GM21367 (cell line): ENCODE results near the gene BRIP1.

Source experiments
- ATAC-seq: cut with Tn5 transposase; IDR thresholded peaks from one replicate; pipeline ENCODE4 v1.9.1; 2021; ENCODE audit not compliant: unreplicated experiment

Gene BRIP1

GRCh38 chr17:61639818-61640217 is 223.5 kb downstream of the BRIP1 start:
- no peak for ATAC-seq

- ATAC-seq: no peak
Measured at GRCh38 chr17:61638087-61638486, 225.2 kb downstream of the BRIP1 start.

DNA sequence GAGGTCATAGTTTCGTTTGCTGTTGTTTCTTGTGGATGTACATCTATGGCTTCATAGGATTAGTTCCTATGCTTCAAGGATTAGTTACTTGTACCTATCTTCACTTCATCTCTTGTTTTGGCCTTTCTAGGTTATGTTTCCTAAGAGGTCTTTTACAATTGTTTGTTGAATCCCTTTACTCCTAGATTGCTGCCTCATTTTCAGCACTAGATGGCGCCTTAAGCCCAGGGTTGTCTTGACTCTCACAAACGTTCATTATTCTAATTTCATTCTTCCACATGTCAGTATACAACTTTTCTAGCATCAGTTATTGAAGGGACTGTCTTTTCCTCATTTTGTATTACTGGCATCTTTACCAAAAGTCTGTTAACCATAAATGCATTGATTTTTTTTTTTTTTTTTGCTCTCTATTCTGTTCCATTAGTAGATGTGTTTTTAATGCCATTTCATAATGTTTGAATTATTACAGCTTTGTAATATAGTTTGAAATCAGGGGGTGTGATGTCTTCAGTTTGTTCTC is 227.4 kb downstream of the BRIP1 start:
- ATAC-seq: no peak

DNA sequence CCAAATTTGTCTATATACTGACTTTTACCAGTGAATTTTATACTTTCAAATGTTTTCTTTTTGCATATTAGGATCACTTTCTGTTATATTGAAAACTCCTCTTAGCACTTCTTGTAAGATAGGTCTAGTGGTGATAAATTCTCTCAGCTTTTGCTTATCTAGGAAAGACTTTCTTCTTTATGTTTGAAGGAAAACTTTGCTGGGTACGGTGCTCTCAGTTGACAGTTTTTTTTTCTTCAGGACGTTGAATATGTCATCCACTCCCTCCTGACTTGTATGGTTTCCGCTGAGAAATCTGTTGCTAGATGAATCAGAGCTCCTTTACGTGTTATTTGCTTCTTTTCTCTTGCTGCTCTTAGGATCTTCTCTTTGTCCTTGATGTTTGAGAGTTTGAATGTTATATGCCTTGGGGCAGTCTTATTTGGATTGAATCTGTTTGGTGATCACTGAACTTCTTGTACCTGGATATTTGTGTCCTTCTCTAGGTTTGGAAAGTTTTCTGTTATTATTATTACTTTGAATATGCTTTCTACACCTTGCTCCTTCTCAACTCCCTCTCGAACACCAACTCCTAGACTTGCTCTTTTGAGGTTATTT is 228.3 kb downstream of the BRIP1 start:
- ATAC-seq: no peak

DNA sequence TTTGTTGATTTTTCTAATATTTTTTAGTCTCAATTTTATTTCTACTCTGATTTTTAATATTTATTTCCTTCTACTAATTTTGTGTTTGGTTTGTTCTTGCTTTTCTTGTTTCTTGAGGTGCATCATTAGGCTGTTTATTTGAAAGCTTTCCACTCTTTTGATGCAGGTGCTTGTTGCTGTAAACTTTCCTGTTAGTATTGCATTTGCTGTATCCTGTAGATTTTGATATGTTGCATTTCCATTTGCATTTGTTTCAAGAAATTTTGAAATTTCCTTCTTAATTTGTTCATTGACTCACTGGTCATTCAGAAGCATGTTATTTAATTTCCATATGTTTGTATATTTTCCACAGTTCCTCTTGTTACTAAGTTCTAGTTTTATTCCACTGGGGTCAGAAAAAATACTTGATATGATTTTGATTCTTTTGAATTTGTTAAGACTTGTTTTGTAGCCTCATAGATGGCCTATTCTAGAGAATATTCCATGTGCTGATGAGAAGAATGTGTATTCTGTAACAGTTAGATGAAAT is 229.3 kb downstream of the BRIP1 start:
- ATAC-seq: no peak

DNA sequence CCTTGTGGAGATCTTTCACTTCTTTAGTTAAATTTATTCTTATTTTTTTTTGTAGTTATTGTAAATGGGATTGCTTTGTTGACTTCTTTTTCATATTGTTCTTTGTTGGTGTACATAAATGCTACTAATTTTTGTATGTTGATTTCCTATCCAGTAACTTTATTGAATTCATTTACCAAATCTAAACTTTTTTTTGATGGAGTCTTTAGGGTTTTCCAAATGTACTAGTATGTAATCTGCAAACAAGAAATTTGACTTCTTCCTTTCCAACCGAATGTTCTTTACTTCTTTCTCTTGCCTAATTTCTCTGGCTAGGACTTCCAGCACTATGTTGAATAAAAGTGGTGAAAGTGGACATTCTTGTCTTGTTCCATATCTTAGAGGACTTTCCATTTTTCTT is 230.5 kb downstream of the BRIP1 start:
- no peak for ATAC-seq

DNA sequence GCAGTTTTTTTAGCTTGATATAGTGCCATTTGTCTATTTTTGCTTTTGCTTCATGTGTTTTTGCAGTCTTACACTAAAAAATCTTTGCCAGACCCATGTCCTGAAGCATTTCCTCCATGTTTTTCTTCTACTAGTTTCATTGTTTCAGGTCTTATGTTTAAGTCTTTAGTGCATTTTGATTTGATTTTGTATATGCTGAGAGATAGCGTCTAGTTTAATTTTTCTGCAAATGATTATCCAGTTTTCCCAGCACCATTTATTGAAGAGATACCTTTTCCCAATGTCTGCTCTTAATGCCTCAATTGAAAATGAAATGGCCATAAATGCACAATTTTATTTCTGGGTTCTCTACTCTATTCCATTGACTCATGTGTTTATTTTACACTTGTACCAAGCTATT is 231.5 kb downstream of the BRIP1 start:
- no peak for ATAC-seq
